Astrocyte (in vitro differentiated cells and primary cell): Measurements from ENCODE around the gene CCDC196.

Experiments
- CTCF ChIP-seq: IDR thresholded peaks from 2 replicates; pipeline ENCODE4 v1.5.1; 2011; ENCODE audit warnings: low read depth, mild to moderate bottlenecking, inconsistent platforms, low read length, moderate library complexity; ENCODE audit not compliant: insufficient read depth
- EZH2 ChIP-seq: IDR thresholded peaks from 2 replicates; pipeline ENCODE4 v1.6.1; 2012; ENCODE audit warnings: mild to moderate bottlenecking, low read length, inconsistent platforms; ENCODE audit not compliant: insufficient read depth

DNA sequence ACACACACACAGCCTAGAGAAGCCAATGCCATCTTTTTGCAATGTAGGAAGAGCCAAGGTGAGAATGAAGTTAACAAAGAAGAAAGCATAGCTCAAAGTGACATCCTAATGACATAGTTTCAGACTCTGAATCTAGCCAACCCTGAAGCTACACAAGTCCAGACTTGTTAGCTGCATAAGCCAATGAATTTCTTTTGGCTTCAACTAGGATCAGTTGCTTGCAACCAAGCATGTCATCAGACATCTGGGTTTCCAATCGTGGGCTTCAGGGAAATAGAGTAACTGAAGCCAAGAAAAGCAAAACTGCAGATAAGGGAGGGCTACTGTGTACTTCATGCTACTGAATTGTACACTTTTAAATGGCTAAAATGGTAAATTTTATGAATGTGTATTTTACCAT is 17.4 kb downstream of the CCDC196 start:
- TF ChIP-seq EZH2: no peak
- TF ChIP-seq CTCF: no peak
